Memory B cell (primary cell): ENCODE measurements around the gene DENND5A.
"Not testable (repeated sequence)": the region's sequence is repeated elsewhere in the genome, so short reads cannot be mapped to it uniquely, and the experiment has no call there.

Experiments
- ATAC-seq: fragments of 150-1000 bp; cut with Tn5 transposase; 2 replicates; pipeline ENCODE4 v1.10.0; 2021; ENCODE audit warnings: low read depth, mild to moderate bottlenecking, moderate library complexity
- DNase-seq, 2 donors: peaks; one replicate each; pipeline ENCODE4 v3.0.0; 2022; ENCODE audit warnings: low spot score in 2 of 2
- H3K27ac Mint-ChIP-seq: one replicate; pipeline ENCODE4 v1.8.0; 2022; ENCODE audit warnings: mild to moderate bottlenecking, moderate library complexity, mixed read lengths
- H3K27me3 Mint-ChIP-seq: one replicate; pipeline ENCODE4 v1.8.0; 2022; ENCODE audit warnings: mixed read lengths
- H3K36me3 Mint-ChIP-seq: one replicate; pipeline ENCODE4 v1.8.0; 2022; ENCODE audit warnings: mild to moderate bottlenecking, mixed read lengths
- H3K4me1 Mint-ChIP-seq: one replicate; pipeline ENCODE4 v1.8.0; 2022; ENCODE audit warnings: mixed read lengths
- H3K4me3 Mint-ChIP-seq: one replicate; pipeline ENCODE4 v1.8.0; 2022; ENCODE audit warnings: mild to moderate bottlenecking, moderate library complexity, mixed read lengths
- H3K9me3 Mint-ChIP-seq: one replicate; pipeline ENCODE4 v1.8.0; 2022; ENCODE audit warnings: mixed read lengths

The DENND5A gene

GRCh38 chr11:9120664-9121468 is 144.3 kb downstream of the DENND5A start:
- H3K4me1 Mint-ChIP-seq, result peaks cover 5% of the 10 kb centered on the region
- no peak overlapping the region for H3K4me3 Mint-ChIP-seq
- peaks cover 1% of the 10 kb centered on the region for H3K36me3 Mint-ChIP-seq
- peaks cover 2% of the 10 kb centered on the region for H3K27me3 Mint-ChIP-seq
- no peak for ATAC-seq
- H3K9me3 Mint-ChIP-seq, result peaks cover 6% of the 10 kb centered on the region
- no peak for DNase-seq
- no peak overlapping the region for H3K27ac Mint-ChIP-seq

- Mint-ChIP-seq H3K27ac (no peak overlapping the region), H3K27me3 (peaks cover 2% of the 10 kb centered on the region), H3K4me3 (no peak overlapping the region), H3K4me1 (peaks cover 2% of the 10 kb centered on the region), H3K36me3 (peaks cover 1% of the 10 kb centered on the region), H3K9me3 (peaks cover 3% of the 10 kb centered on the region)
- ATAC-seq, result no peak
- DNase-seq, result no peak
Observed at GRCh38 chr11:9118277-9118676, 146.9 kb downstream of the DENND5A start.

GRCh38 chr11:9112075-9112474 is 153.1 kb downstream of the DENND5A start:
- ATAC-seq, result no peak
- H3K27ac Mint-ChIP-seq, result no peak overlapping the region
- H3K27me3 Mint-ChIP-seq, result peaks cover 1% of the 10 kb centered on the region

GRCh38 chr11:9109858-9110731 is 155.1 kb downstream of the DENND5A start:
- H3K27ac Mint-ChIP-seq, result no peak overlapping the region

More at GRCh38 chr11:9112075-9112474, 153.1 kb downstream of the DENND5A start:
- peaks cover 8% of the 10 kb centered on the region for H3K9me3 Mint-ChIP-seq
- H3K4me1 Mint-ChIP-seq, result no peaks in the 10 kb centered on the region
- H3K4me3 Mint-ChIP-seq, result no peak overlapping the region
- no peak for DNase-seq
- peaks cover 4% of the 10 kb centered on the region for H3K36me3 Mint-ChIP-seq

GRCh38 chr11:9104580-9104979 is 160.6 kb downstream of the DENND5A start:
- H3K4me1 Mint-ChIP-seq, result no peaks in the 10 kb centered on the region
- H3K27ac Mint-ChIP-seq, result no peak overlapping the region
- DNase-seq, result no peak
- H3K36me3 Mint-ChIP-seq, result no peaks in the 10 kb centered on the region
- no peaks in the 10 kb centered on the region for H3K9me3 Mint-ChIP-seq
- peaks cover 8% of the 10 kb centered on the region for H3K27me3 Mint-ChIP-seq
- H3K4me3 Mint-ChIP-seq, result no peak overlapping the region
- ATAC-seq, result no peak

More at GRCh38 chr11:9109858-9110731, 155.1 kb downstream of the DENND5A start:
- ATAC-seq (no peak), DNase-seq (no peak)
- peaks cover 8% of the 10 kb centered on the region for H3K9me3 Mint-ChIP-seq
- H3K36me3 Mint-ChIP-seq, result peaks cover 4% of the 10 kb centered on the region
- H3K27me3 Mint-ChIP-seq, result peaks cover 1% of the 10 kb centered on the region
- no peaks in the 10 kb centered on the region for H3K4me1 Mint-ChIP-seq
- H3K4me3 Mint-ChIP-seq, result no peak overlapping the region

- Mint-ChIP-seq H3K27me3 (peaks cover 9% of the 10 kb centered on the region), H3K36me3 (no peaks in the 10 kb centered on the region)
Observed at GRCh38 chr11:9103542-9104276, 161.4 kb downstream of the DENND5A start.

GRCh38 chr11:9099617-9100016 is 165.5 kb downstream of the DENND5A start:
- DNase-seq (no peak), ATAC-seq (no peak)
- Mint-ChIP-seq H3K4me3 (no peak overlapping the region), H3K27ac (no peak overlapping the region), H3K4me1 (no peaks in the 10 kb centered on the region), H3K9me3 (no peaks in the 10 kb centered on the region), H3K27me3 (peaks cover 21% of the 10 kb centered on the region), H3K36me3 (no peaks in the 10 kb centered on the region)

More at GRCh38 chr11:9103542-9104276, 161.4 kb downstream of the DENND5A start:
- ATAC-seq, result no peak
- Mint-ChIP-seq H3K4me3 (no peak overlapping the region), H3K9me3 (no peaks in the 10 kb centered on the region), H3K27ac (no peak overlapping the region), H3K4me1 (no peaks in the 10 kb centered on the region)
- DNase-seq, result no peak

- not testable (repeated sequence) for H3K27ac Mint-ChIP-seq, H3K4me1 Mint-ChIP-seq, H3K36me3 Mint-ChIP-seq, H3K4me3 Mint-ChIP-seq, H3K9me3 Mint-ChIP-seq, ATAC-seq, DNase-seq
- H3K27me3 Mint-ChIP-seq, result peaks cover 21% of the 10 kb centered on the region
Observed at GRCh38 chr11:9098455-9098854, 166.7 kb downstream of the DENND5A start.

GRCh38 chr11:9097186-9097943 is 167.8 kb downstream of the DENND5A start:
- H3K4me3 Mint-ChIP-seq, H3K9me3 Mint-ChIP-seq, DNase-seq, H3K27ac Mint-ChIP-seq, ATAC-seq, H3K36me3 Mint-ChIP-seq, H3K4me1 Mint-ChIP-seq: not testable (repeated sequence)
- peaks cover 30% of the 10 kb centered on the region for H3K27me3 Mint-ChIP-seq

- Mint-ChIP-seq H3K27me3 (peaks cover 34% of the 10 kb centered on the region), H3K4me1 (peaks cover 3% of the 10 kb centered on the region), H3K36me3 (no peaks in the 10 kb centered on the region), H3K27ac (no peak overlapping the region), H3K4me3 (no peak overlapping the region), H3K9me3 (no peaks in the 10 kb centered on the region)
- ATAC-seq (no peak), DNase-seq (no peak)
Observed at GRCh38 chr11:9096427-9096826, 168.7 kb downstream of the DENND5A start.

- ATAC-seq, result no peak
- no peak overlapping the region for H3K27ac Mint-ChIP-seq
- peaks cover 30% of the 10 kb centered on the region for H3K27me3 Mint-ChIP-seq
- no peaks in the 10 kb centered on the region for H3K9me3 Mint-ChIP-seq
- H3K36me3 Mint-ChIP-seq, result no peaks in the 10 kb centered on the region
- DNase-seq, result no peak
- H3K4me1 Mint-ChIP-seq, result peaks cover 3% of the 10 kb centered on the region
- no peak overlapping the region for H3K4me3 Mint-ChIP-seq
Observed at GRCh38 chr11:9095421-9095820, 169.7 kb downstream of the DENND5A start.

GRCh38 chr11:9094420-9094819 is 170.7 kb downstream of the DENND5A start:
- H3K27me3 Mint-ChIP-seq, result peaks cover 34% of the 10 kb centered on the region
- H3K27ac Mint-ChIP-seq, result no peak overlapping the region
- no peaks in the 10 kb centered on the region for H3K9me3 Mint-ChIP-seq
- ATAC-seq (no peak), DNase-seq (no peak)
- H3K4me1 Mint-ChIP-seq, result peaks cover 3% of the 10 kb centered on the region
- no peaks in the 10 kb centered on the region for H3K36me3 Mint-ChIP-seq
- no peak overlapping the region for H3K4me3 Mint-ChIP-seq
